ENCODE measurements around the gene MYO16.

DNA sequence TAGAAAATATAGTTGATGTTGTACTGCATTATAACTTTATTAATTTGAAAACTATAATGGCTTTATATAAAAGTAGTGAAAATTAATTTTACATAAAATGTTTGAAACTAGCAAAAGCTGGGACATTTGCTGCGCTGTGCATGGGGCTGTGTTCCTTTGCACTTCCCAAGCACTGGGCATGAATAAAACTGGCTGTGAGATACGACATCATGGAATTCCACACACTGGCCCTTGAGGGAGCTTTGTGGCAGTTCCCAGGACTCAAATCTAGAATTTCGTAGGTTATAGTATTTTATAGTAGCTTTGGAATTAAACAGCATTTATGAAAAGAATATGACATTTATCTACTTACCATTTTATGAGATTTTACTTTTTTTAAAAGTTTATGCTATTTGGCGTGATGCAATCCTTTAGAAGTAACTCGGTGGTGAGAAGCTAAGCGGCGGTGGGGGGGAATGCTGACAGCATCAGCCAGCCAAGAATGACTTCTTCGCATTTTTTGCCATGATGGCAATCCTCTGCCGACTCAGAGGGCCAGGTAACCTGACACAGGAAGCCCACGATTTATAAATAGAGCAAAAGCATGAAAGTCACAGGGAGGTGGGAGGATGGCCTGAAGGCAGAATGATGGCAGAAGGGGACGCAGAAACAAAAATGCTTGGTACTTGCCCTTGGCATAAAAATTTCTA lies 553.5 kb downstream of the MYO16 start:
- TF ChIP-seq POLR2A (IDR thresholded peaks at IDR 0.05): no peak
- TF ChIP-seq, protein P1, sequence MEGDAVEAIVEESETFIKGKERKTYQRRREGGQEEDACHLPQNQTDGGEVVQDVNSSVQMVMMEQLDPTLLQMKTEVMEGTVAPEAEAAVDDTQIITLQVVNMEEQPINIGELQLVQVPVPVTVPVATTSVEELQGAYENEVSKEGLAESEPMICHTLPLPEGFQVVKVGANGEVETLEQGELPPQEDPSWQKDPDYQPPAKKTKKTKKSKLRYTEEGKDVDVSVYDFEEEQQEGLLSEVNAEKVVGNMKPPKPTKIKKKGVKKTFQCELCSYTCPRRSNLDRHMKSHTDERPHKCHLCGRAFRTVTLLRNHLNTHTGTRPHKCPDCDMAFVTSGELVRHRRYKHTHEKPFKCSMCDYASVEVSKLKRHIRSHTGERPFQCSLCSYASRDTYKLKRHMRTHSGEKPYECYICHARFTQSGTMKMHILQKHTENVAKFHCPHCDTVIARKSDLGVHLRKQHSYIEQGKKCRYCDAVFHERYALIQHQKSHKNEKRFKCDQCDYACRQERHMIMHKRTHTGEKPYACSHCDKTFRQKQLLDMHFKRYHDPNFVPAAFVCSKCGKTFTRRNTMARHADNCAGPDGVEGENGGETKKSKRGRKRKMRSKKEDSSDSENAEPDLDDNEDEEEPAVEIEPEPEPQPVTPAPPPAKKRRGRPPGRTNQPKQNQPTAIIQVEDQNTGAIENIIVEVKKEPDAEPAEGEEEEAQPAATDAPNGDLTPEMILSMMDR (IDR thresholded peaks at IDR 0.05): no peak
